Right hindlimb (tissue), 1 donor: Measurements from ENCODE around the gene CD47.

ENCODE experiments used
- DNase-seq: peaks from one replicate; pipeline ENCODE4 v3.0.0-alpha.2; 2018

CD47 gene

GRCh38 chr3:108008931-108009639, 81.7 kb downstream of the CD47 start:
- no peak for DNase-seq

- no peak for DNase-seq
Observed at GRCh38 chr3:108008106-108008505, 82.7 kb downstream of the CD47 start.

GRCh38 chr3:108006881-108007331, 83.9 kb downstream of the CD47 start:
- peak; percentile 71 for DNase-seq

- DNase-seq: peak; percentile 37
Observed at GRCh38 chr3:108006077-108006771, 84.6 kb downstream of the CD47 start.

- no peak for DNase-seq
Observed at GRCh38 chr3:108004647-108005046, 86.2 kb downstream of the CD47 start.

GRCh38 chr3:108001457-108001856, 89.4 kb downstream of the CD47 start:
- DNase-seq: no peak

GRCh38 chr3:107999215-107999775, 91.5 kb downstream of the CD47 start:
- no peak for DNase-seq

- no peak for DNase-seq
Observed at GRCh38 chr3:107997671-107998070, 93.2 kb downstream of the CD47 start.

GRCh38 chr3:107995823-107996222, 95.0 kb downstream of the CD47 start:
- no peak for DNase-seq

GRCh38 chr3:107994956-107995715, 95.7 kb downstream of the CD47 start:
- no peak for DNase-seq

- no peak for DNase-seq
Observed at GRCh38 chr3:107994181-107994580, 96.7 kb downstream of the CD47 start.

- no peak for DNase-seq
Observed at GRCh38 chr3:107993771-107994170, 97.1 kb downstream of the CD47 start.
